ENCODE measurements around the gene EDN3. TPM values are rescaled to one million over a fixed set of nuclear protein-coding genes. Genes with fewer than 3 reads are reported as not detected.
A peak's percentile ranks its signal among the peaks of the same experiment; 100 is the strongest.

The EDN3 gene, protein sequence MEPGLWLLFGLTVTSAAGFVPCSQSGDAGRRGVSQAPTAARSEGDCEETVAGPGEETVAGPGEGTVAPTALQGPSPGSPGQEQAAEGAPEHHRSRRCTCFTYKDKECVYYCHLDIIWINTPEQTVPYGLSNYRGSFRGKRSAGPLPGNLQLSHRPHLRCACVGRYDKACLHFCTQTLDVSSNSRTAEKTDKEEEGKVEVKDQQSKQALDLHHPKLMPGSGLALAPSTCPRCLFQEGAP
- total RNA-seq: not detected in 2 replicates

DNA sequence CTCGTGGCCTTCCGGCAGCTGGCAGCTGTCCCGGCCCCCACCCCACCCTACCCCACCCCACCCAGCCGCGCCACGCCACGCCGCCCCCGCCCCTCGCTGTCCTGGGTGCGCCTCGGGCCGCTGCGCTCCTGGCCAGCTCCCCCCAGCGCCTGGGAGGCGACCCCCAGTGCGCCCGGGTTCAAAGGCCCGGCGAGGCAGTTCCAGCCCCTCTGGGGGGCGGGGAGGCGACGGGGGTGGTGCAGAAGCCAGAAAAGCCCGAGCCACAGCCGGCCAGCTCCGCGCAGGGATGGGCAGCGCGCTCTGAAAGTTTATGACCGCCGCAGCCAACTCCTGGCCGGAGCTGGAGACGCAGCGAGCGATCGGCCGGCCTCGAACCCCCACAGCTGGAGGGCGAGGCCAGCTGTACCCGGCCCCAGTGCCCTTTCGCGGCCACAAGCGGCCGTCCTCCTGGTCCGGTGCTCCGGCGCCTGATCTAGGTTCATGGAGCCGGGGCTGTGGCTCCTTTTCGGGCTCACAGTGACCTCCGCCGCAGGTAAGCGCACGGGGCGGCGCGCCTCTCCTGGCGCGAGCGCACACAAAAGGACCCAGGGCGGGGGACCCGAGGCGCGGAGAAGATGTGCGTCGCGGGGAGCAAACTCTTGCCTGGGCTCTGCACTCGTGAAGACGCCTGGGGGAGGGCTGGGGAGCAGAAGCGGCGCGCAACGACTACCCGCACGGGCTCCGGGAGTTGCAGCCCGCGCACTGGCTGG is at the start of gene EDN3:
TSS of gene EDN3 (plus strand) at position 279 of the 749 bp plus-strand sequence. CDS start at position 481, 202 bp downstream.
- intact Hi-C loops (cut with micrococcal nuclease): no loop called here
- Mint-ChIP-seq H3K27ac (no peak within 1 kb of the TSS), H3K36me3 (ENCODE audit: low read depth) (no peaks in the 10 kb centered on the region), H3K4me3 (no peak within 1 kb of the TSS), H3K9me3 (no peaks in the 10 kb centered on the region), H3K4me1 (no peaks in the 10 kb centered on the region), H3K27me3 (peaks cover 63% of the 10 kb centered on the region)
- ChIA-PET CTCF (no interaction called here), POLR2A (no interaction called here)
- DNase-seq (no peak), ATAC-seq (ENCODE audit: low read depth) (no peak)
- TF ChIP-seq, protein P1, sequence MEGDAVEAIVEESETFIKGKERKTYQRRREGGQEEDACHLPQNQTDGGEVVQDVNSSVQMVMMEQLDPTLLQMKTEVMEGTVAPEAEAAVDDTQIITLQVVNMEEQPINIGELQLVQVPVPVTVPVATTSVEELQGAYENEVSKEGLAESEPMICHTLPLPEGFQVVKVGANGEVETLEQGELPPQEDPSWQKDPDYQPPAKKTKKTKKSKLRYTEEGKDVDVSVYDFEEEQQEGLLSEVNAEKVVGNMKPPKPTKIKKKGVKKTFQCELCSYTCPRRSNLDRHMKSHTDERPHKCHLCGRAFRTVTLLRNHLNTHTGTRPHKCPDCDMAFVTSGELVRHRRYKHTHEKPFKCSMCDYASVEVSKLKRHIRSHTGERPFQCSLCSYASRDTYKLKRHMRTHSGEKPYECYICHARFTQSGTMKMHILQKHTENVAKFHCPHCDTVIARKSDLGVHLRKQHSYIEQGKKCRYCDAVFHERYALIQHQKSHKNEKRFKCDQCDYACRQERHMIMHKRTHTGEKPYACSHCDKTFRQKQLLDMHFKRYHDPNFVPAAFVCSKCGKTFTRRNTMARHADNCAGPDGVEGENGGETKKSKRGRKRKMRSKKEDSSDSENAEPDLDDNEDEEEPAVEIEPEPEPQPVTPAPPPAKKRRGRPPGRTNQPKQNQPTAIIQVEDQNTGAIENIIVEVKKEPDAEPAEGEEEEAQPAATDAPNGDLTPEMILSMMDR (IDR thresholded peaks at IDR 0.05): no peak

DNA sequence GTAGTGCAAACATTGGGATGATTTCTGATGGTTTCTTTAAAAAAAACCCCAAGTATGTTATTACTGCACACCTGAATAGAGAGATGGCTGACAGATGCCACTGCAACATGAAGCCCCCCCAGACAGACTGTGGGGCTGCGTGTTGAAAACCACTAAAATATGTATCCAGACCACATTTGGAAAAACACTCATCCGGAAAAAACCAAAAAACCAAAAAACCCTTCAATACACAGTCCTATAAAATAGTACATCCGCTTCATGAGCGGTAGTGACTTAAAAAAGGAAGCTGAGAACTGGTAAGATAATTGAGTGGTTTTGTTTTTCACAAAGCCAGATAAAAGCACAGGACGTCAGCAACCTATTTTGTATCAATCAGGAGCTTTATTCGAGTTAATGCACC is 47.1 kb upstream of the EDN3 start:
- no peak for ATAC-seq (ENCODE audit: low read depth)
- ChIA-PET POLR2A (no interaction called here), CTCF (interaction anchor here (1.0 kb wide), 1 partner anchor 166 kb away, joined by 3 read pairs; no protein-coding TSS in a partner anchor)
- Mint-ChIP-seq H3K9me3 (peaks cover 4% of the 10 kb centered on the region), H3K27me3 (no peaks in the 10 kb centered on the region), H3K4me3 (no peak overlapping the region), H3K27ac (peak overlapping the region; percentile 32), H3K36me3 (ENCODE audit: low read depth) (peaks cover 29% of the 10 kb centered on the region), H3K4me1 (peaks cover 23% of the 10 kb centered on the region)
- intact Hi-C loops (cut with micrococcal nuclease): no loop called here
- TF ChIP-seq, protein P1 (IDR thresholded peaks at IDR 0.05): no peak
- DNase-seq: no peak

DNA sequence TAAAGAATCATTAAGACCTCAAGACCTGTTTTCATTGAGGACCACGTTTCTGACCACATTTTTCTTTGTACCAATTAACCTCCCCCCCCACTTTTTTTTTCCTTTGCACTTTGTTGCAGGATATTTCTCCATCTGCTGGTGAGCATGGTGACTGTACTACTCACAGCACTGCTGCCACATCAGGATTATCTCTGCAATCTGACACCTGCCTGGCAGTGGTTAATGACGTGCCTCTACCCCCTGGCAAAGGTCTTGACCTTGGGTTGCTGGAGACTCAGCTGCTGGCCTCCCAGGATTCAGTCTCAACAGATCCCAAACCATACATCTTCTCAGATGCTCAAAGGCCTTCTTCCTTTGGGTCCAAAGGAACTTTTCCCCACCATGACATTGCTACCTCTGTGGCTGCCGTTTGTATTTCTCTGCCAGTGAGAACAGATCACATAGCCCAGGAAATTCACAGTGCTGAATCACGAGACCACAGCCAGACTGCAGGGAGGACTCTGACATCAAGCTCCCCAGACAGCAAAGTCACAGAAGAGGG is 46.6 kb upstream of the EDN3 start:
- Mint-ChIP-seq H3K27ac (peak overlapping the region; percentile 33), H3K27me3 (no peaks in the 10 kb centered on the region), H3K36me3 (ENCODE audit: low read depth) (peaks cover 27% of the 10 kb centered on the region), H3K4me1 (peaks cover 26% of the 10 kb centered on the region), H3K4me3 (no peak overlapping the region), H3K9me3 (peaks cover 4% of the 10 kb centered on the region)
- TF ChIP-seq, protein P1 (IDR thresholded peaks at IDR 0.05): no peak
- intact Hi-C loops (cut with micrococcal nuclease): no loop called here
- ATAC-seq (ENCODE audit: low read depth) (no peak), DNase-seq (no peak)
- ChIA-PET CTCF (interaction anchor here (1.0 kb wide), 1 partner anchor 166 kb away, joined by 3 read pairs; no protein-coding TSS in a partner anchor), POLR2A (no interaction called here)

DNA sequence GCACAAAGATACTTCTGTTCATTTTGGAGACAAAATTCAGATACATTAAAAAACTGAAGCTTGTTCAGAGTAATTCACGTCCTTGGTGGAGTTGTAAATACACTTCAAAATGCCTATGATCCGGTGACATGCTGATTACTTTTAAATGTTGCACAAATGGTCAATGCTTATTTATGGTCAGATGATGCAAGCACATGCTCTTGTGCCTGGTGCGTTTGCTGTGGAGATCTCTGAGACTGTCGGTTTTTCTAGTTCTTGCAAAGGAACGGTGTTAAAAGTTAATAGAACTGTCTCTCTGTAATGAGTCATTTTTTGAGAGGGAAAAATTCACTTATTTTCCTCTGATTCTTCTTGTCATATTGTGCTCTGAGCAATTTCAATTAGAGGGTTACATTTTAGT is 45.2 kb upstream of the EDN3 start:
- Mint-ChIP-seq H3K27me3 (no peaks in the 10 kb centered on the region), H3K27ac (no peak overlapping the region), H3K9me3 (peaks cover 4% of the 10 kb centered on the region), H3K4me3 (no peak overlapping the region), H3K4me1 (peaks cover 28% of the 10 kb centered on the region), H3K36me3 (ENCODE audit: low read depth) (peaks cover 18% of the 10 kb centered on the region)
- intact Hi-C loops (cut with micrococcal nuclease): no loop called here
- POLR2A ChIA-PET: no interaction called here
- CTCF ChIA-PET: no interaction called here
- ATAC-seq (ENCODE audit: low read depth): no peak
- DNase-seq: no peak
- TF ChIP-seq, protein P1 (IDR thresholded peaks at IDR 0.05): no peak

DNA sequence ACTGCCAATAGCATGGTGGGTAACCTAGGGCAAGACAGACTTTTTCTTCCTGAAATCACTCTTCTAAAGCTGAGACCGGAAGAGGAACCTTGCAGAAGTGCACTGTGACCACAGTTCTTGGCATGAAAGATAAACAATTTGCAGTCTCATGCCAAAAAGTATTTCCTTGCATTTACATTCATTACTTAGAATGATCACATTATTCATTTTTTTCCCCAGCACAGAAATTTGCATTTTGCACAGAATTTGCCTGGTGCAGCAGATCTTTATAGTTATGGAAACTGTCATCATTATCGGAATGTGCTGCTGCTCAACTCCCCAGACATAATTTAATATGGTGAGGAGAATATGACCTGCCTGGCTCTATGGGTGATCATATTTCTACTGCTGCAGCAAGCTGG is 42.2 kb upstream of the EDN3 start:
- ATAC-seq (ENCODE audit: low read depth) (no peak), DNase-seq (no peak)
- ChIA-PET POLR2A (no interaction called here), CTCF (no interaction called here)
- Mint-ChIP-seq H3K4me1 (peaks cover 22% of the 10 kb centered on the region), H3K4me3 (no peak overlapping the region), H3K27me3 (peaks cover 13% of the 10 kb centered on the region), H3K9me3 (no peaks in the 10 kb centered on the region), H3K27ac (no peak overlapping the region), H3K36me3 (ENCODE audit: low read depth) (peaks cover 7% of the 10 kb centered on the region)
- intact Hi-C loops (cut with micrococcal nuclease): no loop called here
- TF ChIP-seq, protein P1 (IDR thresholded peaks at IDR 0.05): no peak
